RWPE2 (cell line): ENCODE measurements around the gene IL1RN.

ENCODE experiments used
- ATAC-seq: fragments of 200-7000 bp; cut with Tn5 transposase; 3 replicates; pipeline ENCODE4 v1.9.1; 2021; ENCODE audit warnings: low read depth
- DNase-seq: peaks from one replicate; pipeline ENCODE4 v3.0.0-alpha.2; 2020; ENCODE audit warnings: low spot score
- H3K27ac ChIP-seq: fragments of 450-650 bp; 2 replicates; pipeline ENCODE4 v1.5.1; 2017; ENCODE audit warnings: mild to moderate bottlenecking; ENCODE audit not compliant: poor library complexity, severe bottlenecking
- H3K27me3 ChIP-seq: fragments of 250-450 bp; sonication (Bioruptor Pico); 2 replicates; pipeline ENCODE4 v1.5.1; 2021; ENCODE audit warnings: mild to moderate bottlenecking, moderate library complexity; ENCODE audit not compliant: insufficient read depth, poor library complexity, severe bottlenecking
- H3K36me3 ChIP-seq: fragments of 250-450 bp; sonication (Bioruptor Pico); 2 replicates; pipeline ENCODE4 v1.5.1; 2020; ENCODE audit warnings: low read depth, mild to moderate bottlenecking, moderate library complexity
- H3K4me1 ChIP-seq: fragments of 250-450 bp; sonication (Bioruptor Pico); 2 replicates; pipeline ENCODE4 v1.5.1; 2021; ENCODE audit warnings: mild to moderate bottlenecking, moderate library complexity; ENCODE audit not compliant: insufficient read depth, poor library complexity, severe bottlenecking
- H3K4me3 ChIP-seq: fragments of 250-450 bp; sonication (Bioruptor Pico); 2 replicates; pipeline ENCODE4 v1.5.1; 2021; ENCODE audit warnings: mild to moderate bottlenecking, moderate library complexity; ENCODE audit not compliant: severe bottlenecking
- H3K9me3 ChIP-seq: fragments of 250-450 bp; sonication (Bioruptor Pico); 2 replicates; pipeline ENCODE4 v1.5.1; 2021; ENCODE audit warnings: mild to moderate bottlenecking, moderate library complexity; ENCODE audit not compliant: severe bottlenecking
- TF ChIP-seq, protein P1 (sequence below): fragments of 450-650 bp; IDR thresholded peaks from one replicate; pipeline ENCODE4 v1.5.1; 2017; ENCODE audit warnings: mild to moderate bottlenecking, moderate library complexity; ENCODE audit not compliant: poor library complexity, severe bottlenecking

IL1RN gene

DNA sequence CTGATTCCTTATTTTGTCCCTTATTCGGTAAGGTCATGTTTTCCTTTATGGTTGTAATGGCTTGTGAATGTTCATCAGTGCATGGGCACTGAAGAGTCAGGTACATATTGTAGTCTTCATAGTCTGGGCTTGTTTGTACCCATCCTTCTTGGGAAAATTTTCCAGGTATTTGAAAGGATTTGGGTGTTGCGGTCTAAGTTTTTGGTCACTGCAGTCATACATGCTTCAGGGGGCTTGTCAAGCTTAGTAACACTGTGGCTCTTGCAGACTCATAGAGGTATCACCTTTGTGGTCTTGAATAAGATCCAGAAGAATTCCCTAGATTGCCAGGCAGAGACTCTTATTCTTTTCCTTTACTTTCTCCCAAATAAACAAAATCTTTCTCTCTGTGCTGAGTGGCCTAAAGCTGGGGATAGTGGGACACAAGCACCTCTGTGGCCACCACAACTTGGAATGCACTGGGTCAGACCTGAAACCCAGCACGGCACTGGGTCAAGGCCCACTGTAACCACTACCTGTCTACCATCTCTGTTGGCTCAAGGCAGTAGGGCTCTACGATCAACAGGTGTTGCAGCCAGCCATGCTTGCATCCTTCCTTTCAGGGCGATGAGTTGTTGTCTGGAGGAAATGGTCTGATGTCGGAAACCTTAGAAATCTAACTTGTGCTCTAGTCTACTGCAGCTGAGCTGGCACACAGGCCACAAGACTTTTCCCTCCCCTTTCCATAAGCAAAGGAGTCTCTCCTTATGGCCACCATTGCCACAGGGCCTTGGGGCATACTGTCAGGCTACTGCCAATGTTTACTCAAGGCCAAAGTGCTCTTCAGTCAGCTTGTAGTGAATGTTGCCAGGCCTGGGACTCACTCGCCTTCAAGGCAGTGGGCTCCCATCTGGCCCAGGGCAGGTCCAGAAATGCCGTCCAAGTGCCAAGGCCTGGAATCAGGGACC, 21.5 kb downstream of the IL1RN start:
- DNase-seq (no peak), ATAC-seq (no peak)
- Histone ChIP-seq H3K27ac (no peak overlapping the region), H3K4me1 (no peaks in the 10 kb centered on the region), H3K27me3 (no peaks in the 10 kb centered on the region), H3K36me3 (no peaks in the 10 kb centered on the region), H3K4me3 (no peak overlapping the region), H3K9me3 (no peaks in the 10 kb centered on the region)
- TF ChIP-seq, protein P1, sequence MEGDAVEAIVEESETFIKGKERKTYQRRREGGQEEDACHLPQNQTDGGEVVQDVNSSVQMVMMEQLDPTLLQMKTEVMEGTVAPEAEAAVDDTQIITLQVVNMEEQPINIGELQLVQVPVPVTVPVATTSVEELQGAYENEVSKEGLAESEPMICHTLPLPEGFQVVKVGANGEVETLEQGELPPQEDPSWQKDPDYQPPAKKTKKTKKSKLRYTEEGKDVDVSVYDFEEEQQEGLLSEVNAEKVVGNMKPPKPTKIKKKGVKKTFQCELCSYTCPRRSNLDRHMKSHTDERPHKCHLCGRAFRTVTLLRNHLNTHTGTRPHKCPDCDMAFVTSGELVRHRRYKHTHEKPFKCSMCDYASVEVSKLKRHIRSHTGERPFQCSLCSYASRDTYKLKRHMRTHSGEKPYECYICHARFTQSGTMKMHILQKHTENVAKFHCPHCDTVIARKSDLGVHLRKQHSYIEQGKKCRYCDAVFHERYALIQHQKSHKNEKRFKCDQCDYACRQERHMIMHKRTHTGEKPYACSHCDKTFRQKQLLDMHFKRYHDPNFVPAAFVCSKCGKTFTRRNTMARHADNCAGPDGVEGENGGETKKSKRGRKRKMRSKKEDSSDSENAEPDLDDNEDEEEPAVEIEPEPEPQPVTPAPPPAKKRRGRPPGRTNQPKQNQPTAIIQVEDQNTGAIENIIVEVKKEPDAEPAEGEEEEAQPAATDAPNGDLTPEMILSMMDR = no peak

GRCh38 chr2:113149553-113150257, 22.3 kb downstream of the IL1RN start:
- TF ChIP-seq, protein P1 = no peak
- H3K36me3 ChIP-seq = no peaks in the 10 kb centered on the region
- no peaks in the 10 kb centered on the region for H3K9me3 ChIP-seq
- H3K4me1 ChIP-seq = no peaks in the 10 kb centered on the region
- DNase-seq (no peak), ATAC-seq (no peak)
- no peak overlapping the region for H3K4me3 ChIP-seq
- no peaks in the 10 kb centered on the region for H3K27me3 ChIP-seq
- no peak overlapping the region for H3K27ac ChIP-seq

- no peaks in the 10 kb centered on the region for H3K27me3 ChIP-seq
- H3K36me3 ChIP-seq = no peaks in the 10 kb centered on the region
- TF ChIP-seq, protein P1 = no peak
- H3K9me3 ChIP-seq = no peaks in the 10 kb centered on the region
- ATAC-seq (no peak), DNase-seq (no peak)
- H3K27ac ChIP-seq = no peak overlapping the region
- no peaks in the 10 kb centered on the region for H3K4me1 ChIP-seq
- H3K4me3 ChIP-seq = no peak overlapping the region
Measured at GRCh38 chr2:113150258-113150601, 22.8 kb downstream of the IL1RN start.

- no peaks in the 10 kb centered on the region for H3K36me3 ChIP-seq
- H3K27me3 ChIP-seq = no peaks in the 10 kb centered on the region
- no peak overlapping the region for H3K27ac ChIP-seq
- no peak overlapping the region for H3K4me3 ChIP-seq
- DNase-seq = no peak
- no peak for ATAC-seq
- H3K4me1 ChIP-seq = peaks cover 22% of the 10 kb centered on the region
- no peaks in the 10 kb centered on the region for H3K9me3 ChIP-seq
- TF ChIP-seq, protein P1 = no peak
Measured at GRCh38 chr2:113155331-113155730, 27.9 kb downstream of the IL1RN start.
